Cardiac fibroblast (primary cell): ENCODE measurements around the gene PVRIG.

Experiments used
- DNase-seq, 2 donors: peaks; one replicate each; pipeline versions ENCODE4 v3.0.0 to v3.0.0-alpha.2; 2010; ENCODE audit warnings: low read depth in 2 of 2
- H3K4me3 ChIP-seq, 2 donors: replicated peaks in 1 of 2; 1 replicate in 1 of 2; 2 replicates in 1 of 2; pipeline ENCODE4 v1.5.1; 2011; ENCODE audit warnings: low read depth in 2 of 2, low read length in 2 of 2, mild to moderate bottlenecking in 2 of 2, moderate library complexity in 1 of 2
- CTCF ChIP-seq: IDR thresholded peaks from one replicate; pipeline ENCODE4 v1.5.1; 2011; ENCODE audit warnings: low read depth, mild to moderate bottlenecking, low read length, inconsistent platforms

Gene PVRIG

GRCh38 chr7:100200693-100201092 is 19.1 kb upstream of the PVRIG start:
- TF ChIP-seq CTCF: no peak
- no peak for DNase-seq

DNA sequence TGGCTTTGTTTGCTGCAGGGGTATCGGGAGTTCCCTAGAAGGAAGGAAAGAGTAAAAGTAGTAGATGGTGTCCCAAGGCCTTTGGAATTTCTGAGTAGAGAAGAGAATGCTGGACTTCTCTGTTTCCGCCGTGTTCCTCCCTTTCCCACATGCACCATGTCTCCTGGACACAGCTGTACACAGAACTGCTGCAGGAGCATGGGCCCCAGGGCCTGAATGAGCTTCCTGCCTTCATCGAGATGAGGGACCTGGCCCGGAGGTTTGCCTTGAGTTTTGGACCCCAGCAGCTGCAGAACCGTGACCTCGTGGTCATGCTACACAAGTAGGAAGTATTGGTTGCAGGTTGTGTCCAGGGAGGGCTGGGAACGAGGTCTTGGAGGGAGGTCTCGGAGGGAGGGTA is 15.3 kb upstream of the PVRIG start:
- TF ChIP-seq CTCF: no peak
- DNase-seq: no peak

More at GRCh38 chr7:100200693-100201092, 19.1 kb upstream of the PVRIG start:
- H3K4me3 ChIP-seq: no peak overlapping the region

GRCh38 chr7:100208911-100209408 is 10.8 kb upstream of the PVRIG start:
- TF ChIP-seq CTCF: no peak
- no peak overlapping the region for H3K4me3 ChIP-seq
- no peak for DNase-seq

More for the DNA sequence above, 15.3 kb upstream of the PVRIG start:
- H3K4me3 ChIP-seq: no peak overlapping the region

DNA sequence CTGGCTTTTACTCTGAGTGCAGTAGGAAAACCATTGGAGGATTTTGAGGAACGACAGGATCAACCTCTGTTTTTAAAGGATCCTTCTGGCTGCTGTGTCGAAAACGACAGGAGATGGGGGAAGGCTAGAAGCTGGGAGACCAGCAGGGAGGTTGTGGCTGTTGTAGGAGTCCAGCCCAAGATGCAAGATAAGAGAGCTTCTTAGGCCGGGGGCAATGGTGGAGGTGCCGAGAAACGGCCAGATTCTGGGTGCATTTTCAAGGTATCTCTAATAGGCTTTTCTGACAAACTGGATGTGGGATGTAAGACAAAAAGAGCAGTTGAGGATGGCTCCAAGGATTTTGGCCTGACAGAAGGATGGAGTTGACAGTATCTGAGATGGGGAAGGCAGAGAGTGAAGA is 10.3 kb upstream of the PVRIG start:
- no peak for DNase-seq
- no peak overlapping the region for H3K4me3 ChIP-seq
- no peak for TF ChIP-seq CTCF

GRCh38 chr7:100210805-100211204 is 8.9 kb upstream of the PVRIG start:
- DNase-seq: no peak
- no peak for TF ChIP-seq CTCF
- no peak overlapping the region for H3K4me3 ChIP-seq

- no peak overlapping the region for H3K4me3 ChIP-seq
- no peak for TF ChIP-seq CTCF
- no peak for DNase-seq
Observed at GRCh38 chr7:100211342-100211780, 8.4 kb upstream of the PVRIG start.
